Endothelial cell of umbilical vein (primary cell): ENCODE results near the gene ADH1C.

ENCODE experiments used
- POLR2A ChIP-seq: IDR thresholded peaks from 2 replicates; pipeline ENCODE4 v1.6.1; 2012; ENCODE audit warnings: low read depth, mild to moderate bottlenecking, control low read depth, low read length
- POLR2AphosphoS5 ChIP-seq: IDR thresholded peaks from 2 replicates; pipeline ENCODE4 v1.6.1; 2012; ENCODE audit warnings: low read depth, mild to moderate bottlenecking, control low read depth, low read length, moderate library complexity; ENCODE audit not compliant: insufficient read depth
- TF ChIP-seq, protein P1 (sequence below), 2 donors: IDR thresholded peaks; 1 replicate in 1 of 2; 2 replicates in 1 of 2; pipeline ENCODE4 v1.5.1; 2011; ENCODE audit warnings: low read length in 2 of 2, mild to moderate bottlenecking in 2 of 2, moderate library complexity in 2 of 2, control low read depth in 1 of 2, inconsistent platforms in 1 of 2, low read depth in 1 of 2; ENCODE audit not compliant: insufficient read depth in 1 of 2; ENCODE audit errors: extremely low read depth in 1 of 2

DNA sequence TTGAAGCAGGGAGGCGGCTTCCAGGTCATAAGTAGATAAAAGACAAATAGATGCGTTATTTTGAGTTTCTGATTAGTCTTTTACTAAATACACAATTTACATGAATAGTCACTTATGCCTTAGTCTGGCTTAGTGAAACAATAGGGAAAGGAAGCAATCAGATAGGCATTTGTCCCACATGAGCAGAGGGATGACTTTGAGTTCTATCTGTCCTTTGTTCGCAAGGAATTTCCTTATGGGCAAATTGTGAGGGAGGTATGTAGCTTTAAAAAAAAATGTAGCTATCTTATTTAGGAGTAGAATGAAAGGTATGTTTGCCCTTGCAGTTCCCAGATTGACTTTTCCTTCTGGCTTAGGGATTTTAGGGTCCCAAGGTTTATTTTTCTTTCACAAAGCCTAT is 26.3 kb upstream of the ADH1C start:
- TF ChIP-seq POLR2AphosphoS5 (no peak), POLR2A (no peak)
- TF ChIP-seq, protein P1, sequence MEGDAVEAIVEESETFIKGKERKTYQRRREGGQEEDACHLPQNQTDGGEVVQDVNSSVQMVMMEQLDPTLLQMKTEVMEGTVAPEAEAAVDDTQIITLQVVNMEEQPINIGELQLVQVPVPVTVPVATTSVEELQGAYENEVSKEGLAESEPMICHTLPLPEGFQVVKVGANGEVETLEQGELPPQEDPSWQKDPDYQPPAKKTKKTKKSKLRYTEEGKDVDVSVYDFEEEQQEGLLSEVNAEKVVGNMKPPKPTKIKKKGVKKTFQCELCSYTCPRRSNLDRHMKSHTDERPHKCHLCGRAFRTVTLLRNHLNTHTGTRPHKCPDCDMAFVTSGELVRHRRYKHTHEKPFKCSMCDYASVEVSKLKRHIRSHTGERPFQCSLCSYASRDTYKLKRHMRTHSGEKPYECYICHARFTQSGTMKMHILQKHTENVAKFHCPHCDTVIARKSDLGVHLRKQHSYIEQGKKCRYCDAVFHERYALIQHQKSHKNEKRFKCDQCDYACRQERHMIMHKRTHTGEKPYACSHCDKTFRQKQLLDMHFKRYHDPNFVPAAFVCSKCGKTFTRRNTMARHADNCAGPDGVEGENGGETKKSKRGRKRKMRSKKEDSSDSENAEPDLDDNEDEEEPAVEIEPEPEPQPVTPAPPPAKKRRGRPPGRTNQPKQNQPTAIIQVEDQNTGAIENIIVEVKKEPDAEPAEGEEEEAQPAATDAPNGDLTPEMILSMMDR (IDR thresholded peaks at IDR 0.05; ENCODE audit: extremely low read depth in 1 of 2, insufficient read depth in 1 of 2, low read depth in 1 of 2, low read length in 2 of 2): no peak
